ENCODE results near the gene PELI2. TPM values are rescaled to one million over a fixed set of nuclear protein-coding genes. Genes with fewer than 3 reads are reported as not detected.

PELI2 gene
- total RNA-seq, 4 donors from 2014 or later, result 2.5 to 5.8 (median 4.2) TPM

DNA sequence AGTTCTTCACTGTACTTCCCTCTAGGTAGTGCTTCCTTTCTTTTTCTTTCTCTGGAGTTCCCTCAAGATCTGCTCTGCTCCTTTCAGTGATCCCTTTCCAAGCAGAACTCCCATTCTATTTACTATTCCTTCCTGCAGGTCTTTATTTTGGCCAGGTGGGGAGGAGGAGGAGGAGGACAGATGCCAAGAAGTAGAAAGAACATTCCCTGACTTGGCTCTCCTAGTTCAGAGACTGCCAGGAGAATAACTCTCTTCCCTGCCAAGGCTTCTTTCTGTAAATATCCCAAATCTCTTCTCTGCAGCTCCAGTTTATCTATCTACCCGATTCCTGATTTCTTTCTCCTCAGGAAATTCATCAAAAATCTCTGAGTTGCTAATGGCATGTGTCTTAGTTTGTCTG is 231.7 kb downstream of the PELI2 start:
- DNase-seq (no peak), ATAC-seq (no peak)
- Histone ChIP-seq H3K9me3 (peaks cover 0 to 8% (median 0%) of the 10 kb centered on the region in 3 donors), H3K36me3 (no peaks in the 10 kb centered on the region), H3K27ac (no peak overlapping the region), H3K27me3 (no peaks in the 10 kb centered on the region), H3K4me1 (no peaks in the 10 kb centered on the region), H3K4me3 (no peak overlapping the region)
- in situ Hi-C loops (cut with MboI; ENCODE audit: low sequenced_read_pairs in 4 of 4) (loop anchor here in 3 of 4 donors (10.0 to 25.0 kb wide), 3 partner anchors 615 to 645 kb away; no protein-coding TSS in a partner anchor), intact Hi-C loops (cut with DNase I; ENCODE audit: low total_unique reads) (no loop called here)
- TF ChIP-seq, protein P1, sequence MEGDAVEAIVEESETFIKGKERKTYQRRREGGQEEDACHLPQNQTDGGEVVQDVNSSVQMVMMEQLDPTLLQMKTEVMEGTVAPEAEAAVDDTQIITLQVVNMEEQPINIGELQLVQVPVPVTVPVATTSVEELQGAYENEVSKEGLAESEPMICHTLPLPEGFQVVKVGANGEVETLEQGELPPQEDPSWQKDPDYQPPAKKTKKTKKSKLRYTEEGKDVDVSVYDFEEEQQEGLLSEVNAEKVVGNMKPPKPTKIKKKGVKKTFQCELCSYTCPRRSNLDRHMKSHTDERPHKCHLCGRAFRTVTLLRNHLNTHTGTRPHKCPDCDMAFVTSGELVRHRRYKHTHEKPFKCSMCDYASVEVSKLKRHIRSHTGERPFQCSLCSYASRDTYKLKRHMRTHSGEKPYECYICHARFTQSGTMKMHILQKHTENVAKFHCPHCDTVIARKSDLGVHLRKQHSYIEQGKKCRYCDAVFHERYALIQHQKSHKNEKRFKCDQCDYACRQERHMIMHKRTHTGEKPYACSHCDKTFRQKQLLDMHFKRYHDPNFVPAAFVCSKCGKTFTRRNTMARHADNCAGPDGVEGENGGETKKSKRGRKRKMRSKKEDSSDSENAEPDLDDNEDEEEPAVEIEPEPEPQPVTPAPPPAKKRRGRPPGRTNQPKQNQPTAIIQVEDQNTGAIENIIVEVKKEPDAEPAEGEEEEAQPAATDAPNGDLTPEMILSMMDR (IDR thresholded peaks at IDR 0.05 in 4 of 5, conservative IDR thresholded peaks at IDR 0.05 in 1 of 5), result no peak
- TF ChIP-seq POLR2A (IDR thresholded peaks at IDR 0.05), result no peak
